Activated T-cell treated with anti-CD3 and anti-CD28 coated beads, Interleukin-2, amount 50 U/mL, for 72 hours (primary cell): Measurements from ENCODE around the gene GBGT1. TPM values are rescaled to one million over a fixed set of nuclear protein-coding genes. Genes with fewer than 3 reads are reported as not detected.

Experiments
- ATAC-seq, 2 donors: fragments of 150-1000 bp; cut with Tn5 transposase; replicated peaks in 1 of 2; 2 replicates each; pipeline ENCODE4 v1.10.0; 2021; ENCODE audit warnings: moderate library complexity in 2 of 2, mild to moderate bottlenecking in 1 of 2
- DNase-seq, 2 donors: peaks; one replicate each; pipeline ENCODE4 v3.0.0; 2021 to 2022; ENCODE audit warnings: mixed read lengths in 1 of 2
- H3K27ac Mint-ChIP-seq: one replicate; pipeline ENCODE4 v1.8.0; 2022; ENCODE audit warnings: mild to moderate bottlenecking, moderate library complexity, mixed read lengths
- H3K27me3 Mint-ChIP-seq: one replicate; pipeline ENCODE4 v1.8.0; 2022; ENCODE audit warnings: low read depth, mixed read lengths
- H3K36me3 Mint-ChIP-seq, 2 donors: one replicate each; pipeline ENCODE4 v1.8.0; 2022; ENCODE audit warnings: mixed read lengths in 2 of 2, mild to moderate bottlenecking in 1 of 2; ENCODE audit not compliant: insufficient read depth in 2 of 2
- H3K4me1 Mint-ChIP-seq: one replicate; pipeline ENCODE4 v1.8.0; 2022; ENCODE audit warnings: low read depth, mixed read lengths
- H3K4me3 Mint-ChIP-seq, 2 donors: one replicate each; pipeline ENCODE4 v1.8.0; 2022; ENCODE audit warnings: mild to moderate bottlenecking in 2 of 2, mixed read lengths in 2 of 2, moderate library complexity in 2 of 2
- H3K9me3 Mint-ChIP-seq, 2 donors: one replicate each; pipeline ENCODE4 v1.8.0; 2022; ENCODE audit warnings: mixed read lengths in 2 of 2
- total RNA-seq, 2 donors: library from RNA; stranded (reverse); gene quantifications; one replicate each; pipeline ENCODE4 v1.2.3, GENCODE V29; 2022

The GBGT1 gene
- total RNA-seq, 2 donors from 2014 or later = 0.86 to 2.0 TPM

GRCh38 chr9:133121915-133122550 is 41.7 kb downstream of the GBGT1 start:
- Mint-ChIP-seq H3K27me3 (no peaks in the 10 kb centered on the region), H3K27ac (no peak overlapping the region), H3K4me1 (peaks cover 48% of the 10 kb centered on the region), H3K4me3 (peak overlapping the region; percentile 63 to 65), H3K36me3 (peaks cover 0 to 1% of the 10 kb centered on the region in 2 donors), H3K9me3 (no peaks in the 10 kb centered on the region)
- DNase-seq (no peak), ATAC-seq (peak in 1 of 2 donors; percentile 2)

- DNase-seq = peak; percentile 89 to 90
- peaks cover 0 to 1% of the 10 kb centered on the region in 2 donors for H3K36me3 Mint-ChIP-seq
- H3K4me3 Mint-ChIP-seq = peak within 1 kb of the TSS; percentile 67 to 79
- no peaks in the 10 kb centered on the region for H3K9me3 Mint-ChIP-seq
- H3K27me3 Mint-ChIP-seq = no peaks in the 10 kb centered on the region
- peaks cover 47% of the 10 kb centered on the region for H3K4me1 Mint-ChIP-seq
- H3K27ac Mint-ChIP-seq = peak within 1 kb of the TSS; percentile 29
- ATAC-seq = peak; percentile 85 to 87
Observed at GRCh38 chr9:133121198-133121914, 42.4 kb downstream of the GBGT1 start, which contains the start of gene RALGDS. TSS of gene RALGDS (minus strand) at chr9:133121240. CDS start at chr9:133121154, 86 bp downstream.

DNA sequence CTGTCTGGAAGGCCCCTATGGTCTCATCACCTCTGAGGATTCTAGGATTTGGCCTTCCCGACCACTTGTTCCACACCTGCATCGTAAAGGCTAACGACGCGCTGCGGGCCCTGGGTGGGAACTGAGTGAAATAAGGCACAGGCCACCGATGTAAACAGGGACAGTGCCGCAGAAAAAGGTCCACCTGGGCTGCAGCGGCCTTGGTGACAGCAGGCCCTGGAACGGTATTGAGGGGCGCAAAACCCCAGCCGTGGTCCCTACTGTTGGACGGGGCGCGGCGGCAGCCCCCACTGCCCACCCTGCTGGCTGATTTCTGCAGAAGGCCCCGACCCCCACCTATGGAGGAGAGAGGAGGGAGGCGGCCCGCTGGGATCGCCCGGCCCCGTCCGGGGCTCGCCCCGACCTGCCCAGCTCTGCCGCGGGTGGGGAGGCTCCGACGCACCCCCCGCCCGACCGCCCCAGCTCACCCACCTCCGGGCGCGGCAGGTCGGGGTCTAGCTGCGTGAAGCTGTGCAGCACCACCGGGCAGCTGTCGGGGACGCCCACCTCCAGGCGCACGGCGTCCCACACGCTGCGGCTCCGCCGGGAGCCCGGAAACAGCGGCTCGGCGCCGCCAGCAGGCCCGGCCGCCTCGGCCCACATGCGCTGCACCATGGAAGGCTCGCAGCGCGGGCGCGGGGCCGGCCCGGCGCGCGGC is 43.1 kb downstream of the GBGT1 start:
- ATAC-seq (no peak), DNase-seq (no peak)
- Mint-ChIP-seq H3K36me3 (peaks cover 0 to 1% of the 10 kb centered on the region in 2 donors), H3K4me3 (peak overlapping the region; percentile 67 to 79), H3K9me3 (no peaks in the 10 kb centered on the region), H3K27ac (no peak overlapping the region), H3K27me3 (no peaks in the 10 kb centered on the region), H3K4me1 (peaks cover 51% of the 10 kb centered on the region)

DNA sequence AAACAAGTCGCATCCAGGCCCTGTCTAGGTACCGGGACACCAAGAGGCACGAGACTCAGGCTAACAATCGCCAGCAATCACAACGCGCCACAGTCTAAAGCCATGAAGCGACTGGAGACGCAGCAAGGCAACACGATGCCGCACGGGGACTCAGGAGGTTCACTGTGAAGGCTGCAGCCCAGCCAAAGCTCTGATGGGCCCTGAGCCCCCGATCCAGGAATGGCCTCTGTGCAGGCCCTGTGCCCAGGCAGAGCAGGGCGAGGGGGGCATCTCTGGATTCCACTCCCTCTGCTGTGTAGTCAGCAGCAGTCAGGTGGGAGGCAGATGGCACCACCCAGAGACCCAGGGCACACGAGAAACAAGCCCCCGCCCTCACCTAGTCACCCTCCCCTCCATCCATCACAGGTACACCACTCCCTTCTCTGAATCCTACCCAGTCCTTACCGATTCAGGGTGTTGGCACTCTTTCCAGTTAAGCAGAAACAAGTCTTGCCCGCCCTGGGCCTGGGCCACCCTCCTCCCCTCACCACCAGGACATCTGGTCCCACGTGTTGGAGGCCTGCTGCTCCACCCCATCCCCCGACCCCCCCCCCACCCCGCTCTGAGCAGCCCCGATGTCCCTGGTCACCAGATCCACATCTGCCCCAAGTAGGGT is 43.7 kb downstream of the GBGT1 start:
- no peaks in the 10 kb centered on the region for H3K27me3 Mint-ChIP-seq
- H3K4me1 Mint-ChIP-seq = peaks cover 51% of the 10 kb centered on the region
- peak overlapping the region; percentile 67 to 79 for H3K4me3 Mint-ChIP-seq
- H3K9me3 Mint-ChIP-seq = no peaks in the 10 kb centered on the region
- DNase-seq = no peak
- H3K27ac Mint-ChIP-seq = peak overlapping the region; percentile 6
- ATAC-seq = no peak
- H3K36me3 Mint-ChIP-seq = peaks cover 0 to 1% of the 10 kb centered on the region in 2 donors

- Mint-ChIP-seq H3K9me3 (no peaks in the 10 kb centered on the region), H3K27me3 (no peaks in the 10 kb centered on the region), H3K27ac (no peak overlapping the region), H3K4me3 (peak overlapping the region; percentile 42 to 79), H3K4me1 (peaks cover 53% of the 10 kb centered on the region), H3K36me3 (no peaks in the 10 kb centered on the region)
- ATAC-seq (no peak), DNase-seq (no peak)
Observed at GRCh38 chr9:133119103-133119845, 44.4 kb downstream of the GBGT1 start.

- ATAC-seq (no peak), DNase-seq (no peak)
- Mint-ChIP-seq H3K27ac (no peak overlapping the region), H3K9me3 (no peaks in the 10 kb centered on the region), H3K4me1 (peaks cover 54% of the 10 kb centered on the region), H3K27me3 (no peaks in the 10 kb centered on the region), H3K4me3 (peak overlapping the region; percentile 38 to 42), H3K36me3 (no peaks in the 10 kb centered on the region)
Observed at GRCh38 chr9:133118568-133118967, 45.1 kb downstream of the GBGT1 start.

DNA sequence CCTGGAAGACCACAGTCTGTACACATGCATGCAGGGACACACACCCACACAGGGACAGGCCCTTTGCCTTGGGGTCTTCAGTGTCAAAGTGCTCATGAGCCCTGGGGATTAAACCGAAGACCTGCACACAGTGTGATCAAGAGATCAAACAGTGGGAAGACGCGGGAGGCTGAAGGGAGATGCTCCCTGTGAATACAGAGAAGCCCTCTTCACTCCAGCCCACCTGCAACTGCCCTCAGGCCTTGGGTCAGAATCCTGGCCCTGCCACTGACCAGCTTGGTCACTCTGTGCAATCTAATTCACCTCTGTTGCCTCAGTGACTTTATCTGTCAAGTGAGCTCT is 45.6 kb downstream of the GBGT1 start:
- Mint-ChIP-seq H3K9me3 (no peaks in the 10 kb centered on the region), H3K4me1 (peaks cover 58% of the 10 kb centered on the region), H3K4me3 (no peak overlapping the region), H3K27me3 (no peaks in the 10 kb centered on the region), H3K36me3 (no peaks in the 10 kb centered on the region), H3K27ac (no peak overlapping the region)
- ATAC-seq (no peak), DNase-seq (no peak)

- H3K9me3 Mint-ChIP-seq = no peaks in the 10 kb centered on the region
- H3K27me3 Mint-ChIP-seq = no peaks in the 10 kb centered on the region
- H3K4me1 Mint-ChIP-seq = peaks cover 64% of the 10 kb centered on the region
- H3K4me3 Mint-ChIP-seq = no peak overlapping the region
- H3K36me3 Mint-ChIP-seq = no peaks in the 10 kb centered on the region
- H3K27ac Mint-ChIP-seq = no peak overlapping the region
- ATAC-seq (no peak), DNase-seq (no peak)
Observed at GRCh38 chr9:133117271-133118178, 46.2 kb downstream of the GBGT1 start.

- no peaks in the 10 kb centered on the region for H3K27me3 Mint-ChIP-seq
- no peak overlapping the region for H3K27ac Mint-ChIP-seq
- peak overlapping the region; percentile 60 to 79 for H3K4me3 Mint-ChIP-seq
- DNase-seq (no peak), ATAC-seq (no peak)
- H3K4me1 Mint-ChIP-seq = peaks cover 63% of the 10 kb centered on the region
- H3K9me3 Mint-ChIP-seq = no peaks in the 10 kb centered on the region
- no peaks in the 10 kb centered on the region for H3K36me3 Mint-ChIP-seq
Observed at GRCh38 chr9:133116346-133117231, 47.1 kb downstream of the GBGT1 start.

- no peaks in the 10 kb centered on the region for H3K9me3 Mint-ChIP-seq
- peak overlapping the region; percentile 85 for H3K27ac Mint-ChIP-seq
- ATAC-seq = peak; percentile 95 to 96
- no peaks in the 10 kb centered on the region for H3K27me3 Mint-ChIP-seq
- no peaks in the 10 kb centered on the region for H3K36me3 Mint-ChIP-seq
- peaks cover 59% of the 10 kb centered on the region for H3K4me1 Mint-ChIP-seq
- H3K4me3 Mint-ChIP-seq = peak overlapping the region; percentile 64 to 79
- DNase-seq = peak; percentile 81 to 83
Observed at GRCh38 chr9:133115604-133116345, 47.9 kb downstream of the GBGT1 start.
